NCI-H1417 (cell line): ENCODE results near the gene TUT4.

Experiments used
- DNase-seq, 3 experiments: peaks; one replicate each; lab custom pipeline; 2025; lab: John Stamatoyannopoulos, UW

The TUT4 gene

DNA sequence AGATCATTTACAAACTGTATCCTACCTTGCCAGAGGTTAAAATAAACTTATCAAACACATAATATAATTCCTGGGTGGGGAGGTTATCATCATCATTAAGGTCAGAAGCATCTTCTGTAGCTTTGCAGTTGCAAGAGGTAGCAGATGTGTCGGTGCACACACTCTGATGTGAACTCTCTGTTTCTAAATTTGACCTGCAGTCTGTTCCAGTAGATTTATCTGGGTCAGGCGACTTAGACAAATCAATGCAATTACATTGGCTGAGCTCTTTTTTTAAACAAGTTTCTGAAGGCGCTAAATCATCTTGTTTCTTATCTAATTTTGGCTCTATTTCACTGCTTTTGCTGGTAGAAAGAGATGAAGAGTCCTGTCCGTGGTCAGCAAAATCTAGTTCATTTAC is 78.1 kb downstream of the TUT4 start:
- DNase-seq: no peak

DNA sequence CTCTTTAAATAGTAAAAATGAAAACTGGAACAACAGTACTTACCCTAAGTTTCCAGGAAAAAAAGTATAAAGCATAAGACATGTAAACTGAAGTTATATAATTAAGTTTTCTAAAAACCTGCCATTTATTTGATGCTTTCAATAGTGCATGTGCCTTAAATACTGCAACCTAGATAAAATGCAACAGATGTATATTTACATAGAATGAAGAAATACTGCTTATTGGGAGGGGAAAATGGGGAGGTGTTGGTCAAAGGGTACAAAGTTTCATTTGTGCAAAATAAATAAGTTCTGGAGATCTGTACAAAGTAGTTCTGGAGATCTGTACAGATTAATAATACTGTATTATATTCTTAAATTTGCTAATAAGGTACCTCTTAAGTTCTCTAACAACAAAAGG is 79.9 kb downstream of the TUT4 start:
- no peak for DNase-seq

- DNase-seq: no peak
These were observed 80.5 kb downstream of the TUT4 start for GRCh38 chr1:52472384-52472783.

DNA sequence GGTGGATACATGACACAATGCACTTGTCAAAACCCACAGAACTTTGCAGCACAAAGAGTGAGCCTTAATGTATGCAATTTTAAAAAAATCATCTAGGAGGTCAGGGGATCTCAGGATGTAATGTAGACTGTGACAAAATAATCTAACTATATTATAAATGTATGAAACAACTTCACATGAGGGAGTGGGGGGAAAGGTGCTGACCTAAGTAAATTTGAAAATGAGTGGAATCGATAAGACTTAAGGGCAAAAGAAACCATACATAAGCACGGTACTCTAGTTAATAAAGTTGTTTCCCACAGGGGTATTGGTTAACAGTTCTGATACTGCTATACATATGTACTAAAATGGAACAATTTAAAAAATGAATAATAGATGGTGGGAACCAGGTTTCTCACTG is 83.8 kb downstream of the TUT4 start:
- no peak for DNase-seq

GRCh38 chr1:52463891-52464290 is 89.0 kb downstream of the TUT4 start:
- no peak for DNase-seq

DNA sequence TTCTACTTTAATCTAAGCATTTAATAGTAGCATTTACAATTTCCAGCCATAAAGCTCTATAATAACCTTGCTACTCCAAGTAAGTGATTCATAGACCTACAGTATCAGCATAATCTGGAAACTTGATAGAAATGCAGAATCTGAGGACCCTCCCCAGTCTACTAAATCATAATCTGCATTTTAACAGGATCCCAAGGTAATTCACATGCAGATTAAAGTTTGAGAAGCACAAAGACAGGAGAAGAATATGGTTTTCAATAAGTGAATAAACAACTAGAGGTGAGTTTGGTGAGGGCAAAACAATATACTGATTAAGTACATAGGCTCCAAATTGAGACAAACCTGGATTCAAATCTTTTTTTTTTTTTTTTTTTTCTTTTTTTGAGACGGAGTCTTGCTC is 91.1 kb downstream of the TUT4 start:
- no peak for DNase-seq

- no peak for DNase-seq
These were observed 92.2 kb downstream of the TUT4 start for GRCh38 chr1:52460694-52461093.

GRCh38 chr1:52455686-52456085 is 97.2 kb downstream of the TUT4 start:
- DNase-seq: no peak

DNA sequence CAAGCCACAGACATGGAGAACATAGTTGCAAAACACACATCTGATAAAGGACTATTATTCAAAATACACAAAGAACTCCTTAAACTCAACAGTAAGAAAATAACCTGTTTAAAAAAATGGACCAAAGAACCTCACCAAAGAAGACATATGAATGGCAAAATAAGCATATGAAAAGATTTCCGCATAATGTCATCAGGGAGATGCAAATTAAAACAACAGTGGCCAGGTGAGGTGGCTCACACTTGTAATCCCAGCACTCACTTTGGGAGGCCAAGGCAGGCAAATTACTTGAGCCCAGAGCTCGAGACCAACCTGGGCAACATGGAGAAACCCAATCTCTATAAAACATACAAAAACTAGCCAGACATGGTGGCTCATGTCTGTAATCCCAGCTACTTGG is 98.1 kb downstream of the TUT4 start:
- no peak for DNase-seq

- DNase-seq: no peak
These were observed 98.8 kb downstream of the TUT4 start for GRCh38 chr1:52454127-52454526.

- DNase-seq: no peak
These were observed 108.4 kb downstream of the TUT4 start for GRCh38 chr1:52444463-52444862.

DNA sequence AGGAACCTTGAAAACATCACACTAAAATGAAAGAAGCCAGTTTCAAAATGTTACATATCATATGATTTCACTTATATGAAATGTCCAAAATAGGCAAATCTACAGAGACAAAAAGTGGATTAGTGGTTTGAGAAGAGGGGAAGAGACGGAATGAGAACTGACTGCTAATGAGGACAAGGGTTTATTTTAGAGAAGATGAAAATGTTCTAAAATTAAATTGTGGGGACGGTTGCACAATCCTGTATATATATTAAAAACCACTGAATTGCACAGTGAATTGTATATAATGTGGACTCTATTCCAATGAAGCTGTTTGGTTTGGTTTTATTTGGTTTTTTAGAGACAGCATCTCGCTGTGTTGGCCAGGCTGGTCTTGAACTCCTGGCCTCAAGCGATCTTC is 112.9 kb downstream of the TUT4 start:
- DNase-seq: no peak

- DNase-seq: no peak
These were observed 116.1 kb downstream of the TUT4 start for GRCh38 chr1:52436817-52437216.

- no peak for DNase-seq
These were observed 117.2 kb downstream of the TUT4 start for GRCh38 chr1:52435650-52436049.

DNA sequence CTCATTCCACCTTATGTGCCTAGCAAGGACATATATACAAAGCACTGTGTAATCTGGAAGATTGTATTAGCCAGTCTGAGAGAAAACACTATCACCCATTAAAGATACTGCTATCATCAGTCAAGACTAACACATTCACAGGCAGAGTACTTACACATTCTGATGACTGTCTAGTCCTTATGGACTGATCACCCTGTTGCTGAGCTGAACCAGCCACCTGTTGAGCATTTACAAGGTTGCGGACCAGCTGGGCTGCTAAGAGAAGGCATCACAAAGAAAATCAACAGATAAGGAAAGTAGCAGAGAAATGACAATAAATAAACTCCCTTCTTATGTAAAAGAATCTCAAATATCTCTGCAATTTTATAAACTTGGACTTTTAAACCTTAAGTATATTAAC is 117.7 kb downstream of the TUT4 start:
- no peak for DNase-seq

DNA sequence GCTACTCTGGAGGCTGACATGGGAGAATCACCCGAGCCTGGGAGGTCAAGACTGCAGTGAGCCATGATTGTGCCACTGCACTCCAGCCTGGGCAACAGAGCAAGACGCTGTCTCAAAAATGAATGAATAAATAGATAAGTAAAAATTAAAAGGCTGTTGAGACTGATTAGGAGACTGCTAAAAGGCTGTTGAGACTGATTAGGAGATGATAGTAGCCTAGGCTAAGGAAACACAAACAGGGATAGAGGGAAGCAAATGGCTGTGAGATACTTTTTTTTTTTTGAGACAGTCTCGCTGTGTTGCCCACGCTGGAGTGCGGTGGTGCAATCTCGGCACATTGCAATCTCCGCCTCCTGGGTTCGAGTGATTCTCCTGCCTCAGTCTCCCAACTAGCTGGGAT is 120.1 kb downstream of the TUT4 start:
- no peak for DNase-seq

GRCh38 chr1:52427152-52427551 is 125.7 kb downstream of the TUT4 start:
- DNase-seq: no peak

- no peak for DNase-seq
These were observed 126.5 kb downstream of the TUT4 start for GRCh38 chr1:52426371-52426770.

GRCh38 chr1:52424813-52425212 is 128.1 kb downstream of the TUT4 start:
- no peak for DNase-seq

- peak in 1 of 3 experiments; percentile 10 for DNase-seq
These were observed 128.7 kb downstream of the TUT4 start for GRCh38 chr1:52424231-52424636.

- no peak for DNase-seq
These were observed 129.1 kb downstream of the TUT4 start for GRCh38 chr1:52423771-52424170.

DNA sequence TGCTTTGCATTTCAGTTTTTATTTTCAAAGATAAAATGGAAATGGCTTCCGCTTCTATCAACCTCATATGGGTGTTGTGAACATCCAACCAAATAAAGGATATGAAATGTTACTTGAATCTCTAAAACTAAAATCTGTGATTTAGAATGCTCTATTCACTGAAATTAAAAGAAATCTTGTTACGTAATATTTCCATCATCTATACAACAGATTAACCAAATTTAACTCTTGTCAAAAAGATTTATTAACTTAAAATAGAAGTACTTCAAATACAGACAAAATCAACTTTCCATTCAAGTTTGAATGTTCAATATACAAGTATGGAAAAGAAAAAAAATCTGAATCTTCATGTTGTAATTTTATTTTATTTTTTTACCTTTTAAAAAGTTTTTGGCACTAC is 129.8 kb downstream of the TUT4 start:
- no peak for DNase-seq

DNA sequence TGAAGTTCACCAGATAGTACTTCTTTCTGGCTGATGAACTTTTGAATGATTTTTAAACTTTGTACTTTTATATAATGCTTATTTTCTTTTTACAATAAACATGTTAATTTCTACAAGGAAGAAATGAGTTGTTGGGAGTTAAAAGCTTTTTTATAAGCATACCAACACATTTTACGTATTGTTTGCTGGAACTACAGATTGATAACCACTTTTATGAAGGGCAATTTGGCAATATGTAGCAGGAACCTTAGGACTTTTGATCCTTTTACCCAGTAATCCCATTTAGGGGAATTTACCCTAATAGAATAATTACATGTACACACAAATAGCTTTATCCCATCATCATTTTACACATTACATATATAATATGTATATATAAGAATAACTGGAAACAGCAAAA is 132.2 kb downstream of the TUT4 start:
- DNase-seq: no peak

DNA sequence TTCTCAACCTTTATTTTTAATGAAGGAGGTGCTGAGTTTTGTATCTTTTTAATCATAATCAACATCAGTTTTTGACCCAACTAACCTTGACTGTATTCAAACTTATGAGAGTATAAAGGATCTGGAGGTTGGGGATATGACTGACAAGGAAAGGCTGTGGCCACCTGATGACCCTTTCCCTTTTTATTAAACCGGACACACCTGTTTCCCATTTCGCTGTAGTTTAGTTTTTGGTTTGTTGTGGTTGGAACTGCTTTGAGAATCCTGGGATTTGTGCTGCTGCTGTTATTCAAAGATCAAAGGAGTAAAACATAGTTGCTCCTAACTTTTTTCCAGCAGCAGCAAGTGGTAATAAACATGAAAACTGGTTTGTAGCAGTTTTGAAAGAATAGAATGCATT is 136.1 kb downstream of the TUT4 start:
- DNase-seq: no peak

- no peak for DNase-seq
These were observed 137.9 kb downstream of the TUT4 start for GRCh38 chr1:52414942-52415341.
